Glutamatergic neuron (in vitro differentiated cells): ENCODE results near the gene JPH4. TPM values are rescaled to one million over a fixed set of nuclear protein-coding genes. Genes with fewer than 3 reads are reported as not detected.
"Not testable (repeated sequence)": the region's sequence is repeated elsewhere in the genome, so short reads cannot be mapped to it uniquely, and the experiment has no call there.

Source experiments
- DNase-seq: peaks from one replicate; pipeline ENCODE4 v3.0.0; 2022
- H3K27ac Mint-ChIP-seq: one replicate; pipeline ENCODE4 v1.8.0; 2020; ENCODE audit warnings: mild to moderate bottlenecking, mixed read lengths, inconsistent platforms; ENCODE audit not compliant: unreplicated experiment
- H3K27me3 Mint-ChIP-seq: one replicate; pipeline ENCODE4 v1.8.0; 2020; ENCODE audit warnings: mild to moderate bottlenecking, moderate library complexity, mixed read lengths, inconsistent platforms; ENCODE audit not compliant: unreplicated experiment
- H3K36me3 Mint-ChIP-seq: one replicate; pipeline ENCODE4 v1.8.0; 2020; ENCODE audit warnings: mild to moderate bottlenecking, mixed read lengths, inconsistent platforms; ENCODE audit not compliant: unreplicated experiment
- H3K4me1 Mint-ChIP-seq: one replicate; pipeline ENCODE4 v1.8.0; 2020; ENCODE audit warnings: mild to moderate bottlenecking, low read depth, mixed read lengths, inconsistent platforms; ENCODE audit not compliant: unreplicated experiment
- H3K4me3 Mint-ChIP-seq: one replicate; pipeline ENCODE4 v1.8.0; 2020; ENCODE audit warnings: mild to moderate bottlenecking, mixed read lengths, inconsistent platforms; ENCODE audit not compliant: unreplicated experiment
- H3K9me3 Mint-ChIP-seq: one replicate; pipeline ENCODE4 v1.8.0; 2020; ENCODE audit warnings: mild to moderate bottlenecking, moderate library complexity, mixed read lengths, inconsistent platforms; ENCODE audit not compliant: unreplicated experiment
- CTCF ChIP-seq: fragments of 200-600 bp; sonication (generic); IDR thresholded peaks from one replicate; pipeline ENCODE4 v1.5.0; 2021; ENCODE audit not compliant: partially characterized antibody, unreplicated experiment
- total RNA-seq: library from RNA; stranded (reverse); fragmentation: NEBNext Ultra II Directional; extraction: Animal tissue kit (Norgen Biotek cat#: 25700); gene quantifications from one replicate; pipeline ENCODE4 v1.2.1, GENCODE V29; 2021; ENCODE audit not compliant: unreplicated experiment

JPH4 gene
- total RNA-seq, 1 donor from 2014 or later, result 52.7 TPM

- no peak overlapping the region for H3K4me3 Mint-ChIP-seq
- TF ChIP-seq CTCF, result no peak
- no peak for DNase-seq
- H3K4me1 Mint-ChIP-seq, result no peaks in the 10 kb centered on the region
- H3K27me3 Mint-ChIP-seq, result peaks cover 4% of the 10 kb centered on the region
- no peaks in the 10 kb centered on the region for H3K36me3 Mint-ChIP-seq
- H3K9me3 Mint-ChIP-seq, result peaks cover 3% of the 10 kb centered on the region
- no peak overlapping the region for H3K27ac Mint-ChIP-seq
Measured at GRCh38 chr14:23612354-23612732, 33.8 kb upstream of the JPH4 start.

- no peak for TF ChIP-seq CTCF
- Mint-ChIP-seq H3K27ac (no peak overlapping the region), H3K9me3 (peaks cover 4% of the 10 kb centered on the region), H3K4me1 (no peaks in the 10 kb centered on the region), H3K27me3 (peaks cover 4% of the 10 kb centered on the region), H3K36me3 (no peaks in the 10 kb centered on the region), H3K4me3 (no peak overlapping the region)
- no peak for DNase-seq
Measured at GRCh38 chr14:23610815-23611289, 32.3 kb upstream of the JPH4 start.

GRCh38 chr14:23610090-23610814 is 31.7 kb upstream of the JPH4 start:
- no peak for DNase-seq
- H3K36me3 Mint-ChIP-seq, result no peaks in the 10 kb centered on the region
- H3K27ac Mint-ChIP-seq, result no peak overlapping the region
- peaks cover 4% of the 10 kb centered on the region for H3K27me3 Mint-ChIP-seq
- peaks cover 4% of the 10 kb centered on the region for H3K9me3 Mint-ChIP-seq
- no peak for TF ChIP-seq CTCF
- H3K4me3 Mint-ChIP-seq, result no peak overlapping the region
- H3K4me1 Mint-ChIP-seq, result no peaks in the 10 kb centered on the region

GRCh38 chr14:23609411-23610089 is 31.0 kb upstream of the JPH4 start:
- not testable (repeated sequence) for H3K36me3 Mint-ChIP-seq, H3K27me3 Mint-ChIP-seq, H3K27ac Mint-ChIP-seq, DNase-seq, H3K9me3 Mint-ChIP-seq, H3K4me1 Mint-ChIP-seq, H3K4me3 Mint-ChIP-seq

- H3K4me1 Mint-ChIP-seq, result no peaks in the 10 kb centered on the region
- H3K36me3 Mint-ChIP-seq, result no peaks in the 10 kb centered on the region
- H3K4me3 Mint-ChIP-seq, result no peak overlapping the region
- no peak for DNase-seq
- H3K9me3 Mint-ChIP-seq, result peaks cover 4% of the 10 kb centered on the region
- no peak for TF ChIP-seq CTCF
- peaks cover 4% of the 10 kb centered on the region for H3K27me3 Mint-ChIP-seq
- H3K27ac Mint-ChIP-seq, result no peak overlapping the region
Measured at GRCh38 chr14:23609001-23609400, 30.4 kb upstream of the JPH4 start.
